Fibroblast of skin of right biceps (primary cell): ENCODE results near the gene C4A.
A peak's percentile ranks its signal among the peaks of the same experiment; 100 is the strongest.
"Not testable (repeated sequence)": the region's sequence is repeated elsewhere in the genome, so short reads cannot be mapped to it uniquely, and the experiment has no call there.

ENCODE experiments used
- DNase-seq: peaks from one replicate; pipeline ENCODE4 v3.0.0-alpha.2; 2013

C4A gene

DNA sequence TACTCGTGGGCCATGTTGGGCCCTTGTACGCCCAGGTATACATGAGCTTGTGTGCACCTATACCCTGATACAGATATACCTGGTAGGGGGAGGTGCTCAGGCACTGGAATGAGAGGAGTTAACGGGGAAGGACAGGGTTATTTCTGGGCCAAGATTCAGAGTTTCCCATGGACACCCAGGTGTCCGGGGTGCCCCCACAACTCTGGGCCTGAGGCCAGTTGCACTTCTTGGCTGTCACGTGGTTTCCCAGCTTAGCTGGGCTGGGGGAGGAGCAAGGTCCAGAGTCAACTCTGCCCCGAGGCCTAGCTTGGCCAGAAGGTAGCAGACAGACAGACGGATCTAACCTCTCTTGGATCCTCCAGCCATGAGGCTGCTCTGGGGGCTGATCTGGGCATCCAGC is at the start of gene C4A:
Gene C4A, plus strand, starts transcription at position 314 of the 400 bp plus-strand sequence. Its CDS starts 51 bp downstream, at position 365.
- DNase-seq, result not testable (repeated sequence)

DNA sequence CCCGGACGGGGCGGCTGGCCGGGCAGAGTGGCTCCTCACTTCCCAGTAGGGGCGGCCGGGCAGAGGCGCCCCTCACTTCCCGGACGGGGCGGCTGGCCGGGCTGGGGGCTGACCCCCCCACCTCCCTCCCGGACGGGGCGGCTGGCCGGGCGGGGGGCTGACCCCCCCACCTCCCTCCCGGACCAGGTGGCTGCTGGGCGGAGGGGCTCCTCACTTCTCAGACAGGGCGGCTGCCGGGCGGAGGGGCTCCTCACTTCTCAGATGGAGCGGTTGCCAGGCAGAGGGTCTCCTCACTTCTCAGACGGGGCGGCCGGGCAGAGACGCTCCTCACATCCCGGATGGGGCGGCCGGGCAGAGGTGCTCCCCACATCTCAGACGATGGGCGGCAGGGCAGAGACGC is 49.7 kb upstream of the C4A start:
- DNase-seq, result not testable (repeated sequence)

DNA sequence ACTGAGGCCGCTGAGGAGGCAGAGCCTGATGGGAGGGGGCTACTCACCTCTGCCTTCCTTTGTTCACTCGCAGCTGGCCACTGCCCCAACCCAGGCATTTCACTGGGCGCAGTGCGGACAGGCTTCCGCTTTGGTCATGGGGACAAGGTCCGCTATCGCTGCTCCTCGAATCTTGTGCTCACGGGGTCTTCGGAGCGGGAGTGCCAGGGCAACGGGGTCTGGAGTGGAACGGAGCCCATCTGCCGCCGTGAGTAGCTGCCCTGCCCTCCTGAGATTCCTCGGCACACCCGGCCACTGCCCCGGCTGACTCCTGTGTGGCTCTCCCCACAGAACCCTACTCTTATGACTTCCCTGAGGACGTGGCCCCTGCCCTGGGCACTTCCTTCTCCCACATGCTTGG is 48.3 kb upstream of the C4A start:
- no peak for DNase-seq

DNA sequence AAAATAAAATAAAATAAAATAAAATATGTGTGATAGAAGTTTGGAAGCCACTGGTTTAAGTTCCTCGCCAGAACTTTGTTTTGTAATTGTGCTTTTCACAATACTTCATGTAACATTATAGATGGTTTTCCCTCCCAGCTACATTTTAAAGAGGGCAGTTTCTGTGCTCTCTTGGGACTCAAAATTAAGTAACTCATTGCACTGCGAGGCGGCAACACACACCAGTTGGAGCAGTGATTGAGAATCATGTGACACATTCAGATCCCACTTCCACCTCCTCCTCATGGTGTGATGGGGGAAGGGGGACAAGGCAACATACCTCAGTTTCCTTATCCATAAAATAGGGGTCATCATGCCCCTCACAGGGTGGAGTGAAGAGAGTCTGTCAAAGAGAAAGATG is 46.8 kb upstream of the C4A start:
- DNase-seq, result no peak

DNA sequence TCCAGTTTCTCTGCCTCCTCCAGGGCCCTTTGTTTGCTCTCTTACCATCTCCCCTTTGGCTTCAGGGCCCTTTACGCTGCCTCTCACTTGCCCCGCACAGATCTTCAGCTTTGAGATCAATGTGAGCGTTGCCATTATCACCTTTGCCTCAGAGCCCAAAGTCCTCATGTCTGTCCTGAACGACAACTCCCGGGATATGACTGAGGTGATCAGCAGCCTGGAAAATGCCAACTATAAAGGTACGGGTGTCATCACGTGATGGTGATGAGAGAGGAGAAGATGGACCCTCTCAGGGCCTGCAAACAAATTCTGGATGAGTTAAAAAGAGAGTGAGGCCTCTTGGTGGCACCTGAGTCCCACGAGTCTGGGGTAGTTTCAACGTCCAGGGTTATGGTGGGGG is 46.0 kb upstream of the C4A start:
- no peak for DNase-seq

DNA sequence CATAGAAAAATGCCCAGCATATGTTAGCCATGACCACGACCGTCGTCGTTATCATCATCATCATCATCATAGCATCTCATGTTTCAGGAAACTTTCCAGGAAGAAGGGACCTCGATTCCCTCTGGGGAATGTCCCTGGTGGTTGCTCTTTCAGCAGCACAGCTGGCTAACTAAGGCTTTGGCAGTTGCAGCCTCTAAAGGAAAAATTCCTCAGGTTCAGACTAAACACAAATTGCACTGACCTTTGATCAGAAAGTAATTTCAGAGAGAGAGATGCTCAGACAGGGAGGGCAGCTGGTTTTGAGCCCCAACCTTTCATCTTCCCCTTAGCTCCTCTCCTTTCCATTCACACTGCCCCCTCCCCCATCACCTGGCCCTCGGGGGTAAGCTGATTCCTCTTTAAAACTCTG is 41.6 kb upstream of the C4A start:
- peak; percentile 28 for DNase-seq

DNA sequence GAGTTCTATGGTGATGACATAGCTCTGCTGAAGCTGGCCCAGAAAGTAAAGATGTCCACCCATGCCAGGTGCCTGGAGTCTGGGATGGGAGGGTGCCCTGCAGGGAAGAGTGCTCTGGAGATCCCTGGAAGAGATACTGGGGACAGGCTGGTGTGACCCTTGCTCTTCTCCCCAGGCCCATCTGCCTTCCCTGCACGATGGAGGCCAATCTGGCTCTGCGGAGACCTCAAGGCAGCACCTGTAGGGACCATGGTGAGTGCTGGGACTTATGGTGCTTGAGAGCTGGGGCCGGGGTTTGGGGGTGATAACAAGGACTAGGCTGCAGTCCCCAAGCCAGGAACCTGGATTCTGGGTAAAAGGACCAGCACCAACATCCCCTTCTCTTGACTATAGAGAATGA is 38.1 kb upstream of the C4A start:
- no peak for DNase-seq

DNA sequence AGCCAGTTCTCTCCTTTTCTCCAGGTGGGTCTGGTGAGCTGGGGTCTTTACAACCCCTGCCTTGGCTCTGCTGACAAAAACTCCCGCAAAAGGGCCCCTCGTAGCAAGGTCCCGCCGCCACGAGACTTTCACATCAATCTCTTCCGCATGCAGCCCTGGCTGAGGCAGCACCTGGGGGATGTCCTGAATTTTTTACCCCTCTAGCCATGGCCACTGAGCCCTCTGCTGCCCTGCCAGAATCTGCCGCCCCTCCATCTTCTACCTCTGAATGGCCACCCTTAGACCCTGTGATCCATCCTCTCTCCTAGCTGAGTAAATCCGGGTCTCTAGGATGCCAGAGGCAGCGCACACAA is 36.7 kb upstream of the C4A start:
- DNase-seq, result no peak

DNA sequence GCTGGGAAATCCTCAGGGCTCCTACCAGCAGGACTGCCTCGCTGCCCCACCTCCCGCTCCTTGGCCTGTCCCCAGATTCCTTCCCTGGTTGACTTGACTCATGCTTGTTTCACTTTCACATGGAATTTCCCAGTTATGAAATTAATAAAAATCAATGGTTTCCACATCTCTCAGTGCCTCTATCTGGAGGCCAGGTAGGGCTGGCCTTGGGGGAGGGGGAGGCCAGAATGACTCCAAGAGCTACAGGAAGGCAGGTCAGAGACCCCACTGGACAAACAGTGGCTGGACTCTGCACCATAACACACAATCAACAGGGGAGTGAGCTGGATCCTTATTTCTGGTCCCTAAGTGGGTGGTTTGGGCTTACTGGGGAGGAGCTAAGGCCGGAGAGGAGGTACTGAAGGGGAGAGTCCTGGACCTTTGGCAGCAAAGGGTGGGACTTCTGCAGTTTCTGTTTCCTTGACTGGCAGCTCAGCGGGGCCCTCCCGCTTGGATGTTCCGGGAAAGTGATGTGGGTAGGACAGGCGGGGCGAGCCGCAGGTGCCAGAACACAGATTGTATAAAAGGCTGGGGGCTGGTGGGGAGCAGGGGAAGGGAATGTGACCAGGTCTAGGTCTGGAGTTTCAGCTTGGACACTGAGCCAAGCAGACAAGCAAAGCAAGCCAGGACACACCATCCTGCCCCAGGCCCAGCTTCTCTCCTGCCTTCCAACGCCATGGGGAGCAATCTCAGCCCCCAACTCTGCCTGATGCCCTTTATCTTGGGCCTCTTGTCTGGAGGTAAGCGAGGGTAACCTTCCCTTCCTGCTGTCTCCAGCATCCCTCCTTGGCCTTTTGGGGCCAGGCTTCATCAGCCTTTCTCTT is 36.1 kb upstream of the C4A start, which contains the start of gene CFB:
Gene CFB, plus strand, starts transcription at position 589 of the 863 bp plus-strand sequence. Its CDS starts 127 bp downstream, at position 716.
- DNase-seq, result peak; percentile 80

DNA sequence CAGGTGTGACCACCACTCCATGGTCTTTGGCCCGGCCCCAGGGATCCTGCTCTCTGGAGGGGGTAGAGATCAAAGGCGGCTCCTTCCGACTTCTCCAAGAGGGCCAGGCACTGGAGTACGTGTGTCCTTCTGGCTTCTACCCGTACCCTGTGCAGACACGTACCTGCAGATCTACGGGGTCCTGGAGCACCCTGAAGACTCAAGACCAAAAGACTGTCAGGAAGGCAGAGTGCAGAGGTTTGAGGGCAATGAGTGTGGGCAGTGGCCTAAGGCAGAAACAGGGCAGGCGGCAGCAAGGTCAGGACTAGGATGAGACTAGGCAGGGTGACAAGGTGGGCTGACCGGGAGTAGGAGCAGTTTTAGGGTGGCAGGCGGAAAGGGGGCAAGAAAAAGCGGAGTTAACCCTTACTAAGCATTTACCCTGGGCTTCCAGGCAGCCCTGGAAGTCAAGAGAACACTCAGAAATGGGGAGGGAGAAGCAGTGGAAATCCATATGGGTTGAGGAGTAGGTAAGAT is 35.4 kb upstream of the C4A start:
- no peak for DNase-seq

DNA sequence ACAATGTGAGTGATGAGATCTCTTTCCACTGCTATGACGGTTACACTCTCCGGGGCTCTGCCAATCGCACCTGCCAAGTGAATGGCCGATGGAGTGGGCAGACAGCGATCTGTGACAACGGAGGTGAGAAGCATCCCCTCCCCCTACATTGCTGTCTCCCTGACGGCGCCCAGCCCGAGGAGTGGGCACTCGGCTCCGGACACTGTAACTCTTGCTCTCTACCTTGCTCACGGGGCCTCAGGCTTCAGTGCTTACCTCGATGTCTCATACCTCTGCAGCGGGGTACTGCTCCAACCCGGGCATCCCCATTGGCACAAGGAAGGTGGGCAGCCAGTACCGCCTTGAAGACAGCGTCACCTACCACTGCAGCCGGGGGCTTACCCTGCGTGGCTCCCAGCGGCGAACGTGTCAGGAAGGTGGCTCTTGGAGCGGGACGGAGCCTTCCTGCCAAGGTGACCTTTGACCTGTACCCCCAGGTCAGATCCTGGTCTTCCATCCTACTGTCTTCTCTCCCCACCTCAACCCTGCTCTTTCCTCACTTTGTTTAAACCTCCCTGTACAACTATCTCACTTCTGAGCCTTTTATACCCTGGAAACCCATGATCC is 34.7 kb upstream of the C4A start:
- no peak for DNase-seq

DNA sequence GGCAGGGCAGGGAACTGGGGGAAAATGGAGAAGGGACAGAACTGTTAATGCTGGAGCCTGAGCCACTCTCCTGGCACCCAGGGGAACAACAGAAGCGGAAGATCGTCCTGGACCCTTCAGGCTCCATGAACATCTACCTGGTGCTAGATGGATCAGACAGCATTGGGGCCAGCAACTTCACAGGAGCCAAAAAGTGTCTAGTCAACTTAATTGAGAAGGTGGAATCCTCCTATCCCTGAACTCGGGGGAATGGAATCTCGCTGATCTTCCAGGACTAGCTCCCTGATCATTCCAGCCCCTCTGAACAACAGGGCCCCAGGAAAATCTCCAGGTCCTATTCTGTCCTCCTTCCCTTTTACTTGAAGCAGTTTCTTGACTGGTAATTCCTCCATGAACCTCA is 34.0 kb upstream of the C4A start:
- no peak for DNase-seq

DNA sequence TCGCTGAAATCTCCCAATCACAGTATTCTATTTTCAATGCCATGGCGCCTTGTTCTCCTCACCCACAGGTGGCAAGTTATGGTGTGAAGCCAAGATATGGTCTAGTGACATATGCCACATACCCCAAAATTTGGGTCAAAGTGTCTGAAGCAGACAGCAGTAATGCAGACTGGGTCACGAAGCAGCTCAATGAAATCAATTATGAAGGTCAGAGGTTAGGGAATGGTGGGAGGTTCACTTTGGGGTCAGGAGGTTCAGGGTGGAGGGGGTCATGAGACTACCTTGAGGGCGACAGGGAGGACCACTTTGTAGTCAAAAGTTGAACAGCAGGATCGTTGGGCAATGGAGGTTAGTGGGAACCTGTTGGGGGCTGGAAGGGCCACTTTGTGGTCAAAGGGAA is 33.6 kb upstream of the C4A start:
- DNase-seq, result no peak

DNA sequence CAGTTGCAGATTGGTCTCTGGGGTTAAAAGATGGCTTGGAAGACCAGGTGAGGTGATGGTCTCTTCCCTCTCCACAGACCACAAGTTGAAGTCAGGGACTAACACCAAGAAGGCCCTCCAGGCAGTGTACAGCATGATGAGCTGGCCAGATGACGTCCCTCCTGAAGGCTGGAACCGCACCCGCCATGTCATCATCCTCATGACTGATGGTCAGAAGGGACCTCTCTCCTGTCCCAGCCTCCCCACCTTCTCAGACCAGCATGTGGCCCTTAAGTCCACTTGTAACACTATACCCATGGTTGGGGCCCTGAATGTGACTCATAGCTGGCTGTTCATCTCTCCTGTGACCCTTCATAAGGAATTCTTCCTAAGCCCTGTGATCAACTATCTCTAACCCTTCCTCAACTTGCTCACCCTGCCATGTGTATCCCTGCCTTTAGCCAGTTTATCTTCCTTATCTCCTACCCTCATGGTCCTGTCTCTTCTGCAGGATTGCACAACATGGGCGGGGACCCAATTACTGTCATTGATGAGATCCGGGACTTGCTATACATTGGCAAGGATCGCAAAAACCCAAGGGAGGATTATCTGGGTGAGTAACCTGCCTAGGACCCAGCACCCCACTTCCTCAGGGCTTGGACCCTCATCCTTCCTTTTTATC is 33.0 kb upstream of the C4A start:
- DNase-seq, result peak; percentile 18

DNA sequence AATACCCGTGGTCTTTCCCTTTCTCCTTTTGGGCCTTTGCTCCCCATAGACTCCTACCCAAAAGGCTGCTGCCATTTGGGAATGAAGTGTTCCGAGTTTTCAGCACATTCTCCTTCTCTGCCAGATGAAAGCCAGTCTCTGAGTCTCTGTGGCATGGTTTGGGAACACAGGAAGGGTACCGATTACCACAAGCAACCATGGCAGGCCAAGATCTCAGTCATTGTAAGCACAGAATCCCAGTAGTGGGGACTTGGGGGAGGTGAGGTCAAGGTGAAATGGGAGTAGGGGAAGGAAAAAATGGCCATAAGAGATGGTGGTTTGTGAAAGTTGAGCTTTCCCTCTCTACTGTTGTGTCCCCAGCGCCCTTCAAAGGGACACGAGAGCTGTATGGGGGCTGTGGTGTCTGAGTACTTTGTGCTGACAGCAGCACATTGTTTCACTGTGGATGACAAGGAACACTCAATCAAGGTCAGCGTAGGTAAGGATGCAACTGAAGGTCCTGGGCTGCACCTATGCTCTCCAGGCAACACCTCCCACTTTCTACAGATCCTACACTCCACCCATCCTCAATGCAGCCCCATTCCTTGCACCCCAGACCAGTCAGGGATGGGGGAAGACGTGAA is 31.8 kb upstream of the C4A start:
- no peak for DNase-seq

DNA sequence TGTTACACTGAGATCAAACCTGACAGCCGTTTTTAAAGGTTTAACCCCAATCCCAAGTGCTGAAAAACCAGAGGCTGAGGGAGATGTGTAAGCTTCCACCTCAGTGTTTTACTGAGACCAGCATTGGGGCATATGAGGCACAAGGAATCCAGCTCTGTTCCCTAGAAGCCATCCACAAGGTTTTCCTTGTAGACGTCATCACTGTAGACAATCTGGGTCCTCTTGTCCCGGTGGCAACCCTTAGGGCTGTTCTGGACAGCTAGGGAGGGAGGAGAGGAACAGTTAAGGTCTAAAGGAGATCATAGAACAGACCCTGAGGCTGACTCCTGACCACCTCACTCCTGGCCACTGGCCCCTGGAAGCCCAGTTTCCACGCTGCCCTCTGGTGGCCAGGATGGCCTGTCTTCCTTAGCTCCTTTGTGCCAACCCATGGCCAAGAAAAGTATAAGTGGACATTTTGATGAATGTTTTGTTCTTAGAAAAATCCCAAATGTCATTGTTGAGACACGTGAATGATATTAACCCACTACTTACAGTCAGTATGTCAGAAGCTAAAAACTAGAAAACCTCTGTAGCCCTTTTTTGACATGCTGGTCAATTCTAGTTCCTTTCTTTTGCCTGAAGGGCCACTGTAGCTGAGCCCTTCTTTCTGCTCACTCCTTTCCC is 29.6 kb upstream of the C4A start:
- DNase-seq, result peak; percentile 55

DNA sequence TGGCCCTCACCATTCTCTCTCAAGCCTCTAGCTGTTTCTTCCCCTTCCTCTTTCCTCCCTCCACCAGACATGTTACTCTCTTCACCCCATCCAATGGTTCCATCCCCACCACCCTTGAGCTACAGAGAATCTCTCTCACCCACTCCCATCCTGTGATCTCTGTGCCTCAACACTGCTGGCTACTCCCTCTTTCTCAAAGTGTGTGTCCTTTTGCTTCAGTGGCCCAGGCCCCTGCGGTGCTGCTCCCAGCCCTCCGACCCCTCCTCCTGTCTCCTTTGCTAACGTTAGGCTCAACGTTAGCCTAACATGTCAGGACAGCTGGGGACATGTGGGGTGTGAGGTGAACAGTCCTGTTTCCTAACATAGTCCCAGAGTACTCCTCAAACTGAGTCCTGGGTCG is 29.0 kb upstream of the C4A start:
- no peak for DNase-seq

DNA sequence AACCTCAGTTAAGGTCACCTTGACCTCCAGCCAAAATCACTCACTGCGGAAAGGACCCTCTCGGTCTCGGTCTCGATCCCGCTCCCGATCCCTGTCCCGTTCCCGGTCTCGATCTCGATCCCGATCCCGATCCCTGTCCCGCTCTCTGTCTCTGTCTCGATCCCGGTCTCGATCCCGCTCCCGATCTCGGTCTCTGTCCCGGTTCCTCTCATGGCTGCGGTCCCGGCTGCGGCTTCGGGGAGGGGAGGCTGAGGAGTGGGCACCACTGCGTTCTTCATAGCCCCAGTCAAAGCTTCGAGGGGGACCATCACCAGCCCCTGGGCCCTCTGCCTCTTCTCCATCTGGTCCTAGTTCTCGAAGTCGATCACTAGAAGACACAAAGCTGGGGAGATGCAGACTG is 27.3 kb upstream of the C4A start:
- DNase-seq, result no peak

DNA sequence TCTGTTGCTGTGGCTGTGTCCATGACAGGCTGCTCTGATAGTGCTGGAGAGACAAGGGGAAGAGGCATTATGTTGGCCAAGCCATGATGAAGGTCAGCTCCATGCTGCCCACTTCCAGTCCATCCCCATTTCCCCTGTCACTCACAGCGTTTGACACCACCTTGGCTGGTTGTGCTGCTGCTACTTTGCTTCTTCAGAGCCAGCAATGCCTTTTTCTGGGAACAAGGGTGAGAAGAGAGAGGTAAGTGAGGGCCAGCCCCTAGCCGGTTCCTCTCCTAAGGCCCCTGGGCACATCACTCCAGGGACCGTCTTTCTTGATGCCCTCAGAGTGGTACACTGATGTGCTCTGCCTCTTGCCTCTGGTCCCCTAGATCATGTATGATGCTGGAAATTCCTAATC is 25.1 kb upstream of the C4A start:
- no peak for DNase-seq

DNA sequence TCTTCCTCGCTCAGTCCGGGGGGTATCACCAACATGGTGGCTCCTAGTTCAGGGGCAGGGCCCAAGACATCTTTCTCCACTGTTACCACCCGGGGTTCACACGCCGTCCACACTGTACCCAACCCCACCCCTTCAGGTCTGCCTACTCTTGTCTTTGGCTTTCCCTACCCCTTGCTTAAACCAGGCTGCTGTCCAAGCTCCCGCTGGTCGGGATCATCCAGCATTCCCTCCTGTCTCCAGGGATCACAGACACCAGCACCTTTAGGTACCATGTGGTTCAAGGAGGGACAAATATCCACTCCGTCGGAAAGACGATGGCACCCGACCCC is 23.5 kb upstream of the C4A start:
- DNase-seq, result no peak

DNA sequence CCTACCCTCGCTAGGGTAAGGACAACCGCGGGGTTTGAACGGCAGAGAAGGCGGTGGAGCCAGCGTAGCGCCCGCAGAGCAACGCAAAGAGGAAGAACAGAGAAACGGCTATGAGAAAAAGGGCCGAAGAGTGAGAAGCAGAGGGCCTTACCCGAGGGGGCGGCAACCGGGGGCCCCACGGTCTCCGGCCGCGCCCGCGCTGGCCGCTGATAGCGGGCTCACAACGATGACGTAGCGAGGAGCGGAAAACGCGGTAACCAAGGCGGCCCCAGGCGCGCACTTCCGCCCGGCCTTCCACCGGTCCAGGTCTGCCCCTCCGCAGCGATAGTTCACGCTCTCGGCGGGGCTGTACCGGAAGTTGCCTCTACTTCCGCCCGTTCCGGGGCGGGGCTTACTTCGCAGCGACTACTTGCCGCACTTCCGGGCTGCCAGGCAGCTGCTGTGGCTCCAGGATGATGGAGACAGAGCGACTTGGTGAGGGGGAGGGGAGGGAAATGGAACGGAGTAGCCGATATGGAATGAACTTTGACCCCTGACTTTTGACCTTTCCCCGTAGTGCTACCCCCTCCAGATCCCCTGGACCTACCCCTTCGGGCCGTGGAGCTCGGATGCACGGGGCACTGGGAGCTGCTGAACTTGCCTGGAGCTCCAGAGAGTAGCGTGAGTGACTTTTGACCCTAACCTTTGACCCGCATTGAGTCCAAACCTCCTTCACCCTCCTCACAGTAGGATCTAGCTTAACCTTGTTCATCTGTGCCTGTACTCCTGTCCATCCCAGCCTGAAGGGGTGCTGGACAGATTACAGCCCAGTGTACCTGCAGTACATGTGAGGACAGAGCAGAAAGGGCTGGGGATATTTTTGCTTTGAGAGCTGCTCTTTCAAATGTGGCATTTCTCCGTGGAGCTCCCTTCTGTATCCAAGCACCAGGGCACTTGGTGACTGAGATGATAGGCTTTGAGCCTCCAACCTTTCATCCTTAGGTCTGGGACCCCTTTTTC is 22.8 kb upstream of the C4A start, which contains the start of the genes NELFE and SKIC2:
Gene NELFE, minus strand, starts transcription at position 231 of the 999 bp plus-strand sequence. CDS start 525 bp downstream, outside the sequence.
Gene SKIC2, plus strand, starts transcription at position 435 of the 999 bp plus-strand sequence. Its CDS starts 18 bp downstream, at position 453.
- DNase-seq, result peak; percentile 98
